Sigmoid colon (tissue), 7 donors: ENCODE data around the gene AP5S1. TPM values are rescaled to one million over a fixed set of nuclear protein-coding genes. Genes with fewer than 3 reads are reported as not detected.

Source experiments
- DNase-seq: peaks from one replicate; pipeline ENCODE4 v3.0.0-alpha.2; 2019
- H3K27ac ChIP-seq, 4 donors: fragments of 200-600 bp; sonication (generic); one replicate each; pipeline ENCODE4 v1.5.1; 2016 to 2019; ENCODE audit warnings: mild to moderate bottlenecking in 1 of 4
- H3K27me3 ChIP-seq, 3 donors: fragments of 200-600 bp; sonication (generic); one replicate each; pipeline ENCODE4 v1.5.1; 2019; ENCODE audit warnings: mild to moderate bottlenecking in 1 of 3
- H3K36me3 ChIP-seq, 4 donors: fragments of 200-600 bp; sonication (generic); one replicate each; pipeline ENCODE4 v1.5.1; 2016 to 2019
- H3K4me1 ChIP-seq, 4 donors: fragments of 200-600 bp; sonication (generic); one replicate each; pipeline ENCODE4 v1.5.1; 2017 to 2019
- H3K4me3 ChIP-seq, 4 donors: fragments of 200-600 bp; sonication (generic); one replicate each; pipeline ENCODE4 v1.5.1; 2017 to 2019; ENCODE audit warnings: mild to moderate bottlenecking in 2 of 4, moderate library complexity in 1 of 4
- H3K9me3 ChIP-seq, 4 donors: fragments of 200-600 bp in 3 of 4; sonication (generic) in 3 of 4; one replicate each; pipeline versions ENCODE4 v1.5.1 to v1.6.1; 2013 to 2019
- CTCF ChIP-seq, 4 experiments: fragments of 450-650 bp in 3 of 4; fragments of 200-600 bp in 1 of 4; IDR thresholded peaks; one replicate each; pipeline ENCODE4 v1.5.1; 2016 to 2019; ENCODE audit warnings: antibody characterized with exemption in 4 of 4, mild to moderate bottlenecking in 3 of 4, moderate library complexity in 2 of 4
- EP300 ChIP-seq, 4 donors: sonication (generic); formaldehyde crosslinking; IDR thresholded peaks; one replicate each; pipeline ENCODE4 v1.6.1; 2017; ENCODE audit warnings: antibody characterized with exemption in 4 of 4
- POLR2A ChIP-seq, 2 donors: fragments of 450-650 bp; IDR thresholded peaks; one replicate each; pipeline ENCODE4 v1.6.1; 2016; ENCODE audit warnings: antibody characterized with exemption in 2 of 2, mild to moderate bottlenecking in 2 of 2, moderate library complexity in 2 of 2
- POLR2AphosphoS5 ChIP-seq, 4 donors: sonication (generic); formaldehyde crosslinking; IDR thresholded peaks; one replicate each; pipeline ENCODE4 v1.6.1; 2017; ENCODE audit warnings: antibody characterized with exemption in 4 of 4
- WGBS, 2 donors: extraction: QIAGEN DNeasy Blood & Tissue Kit; methylation state at CpG; one replicate each; pipeline ENCODE4 v1.1.7; 2013; 5-methylcytosine and 5-hydroxymethylcytosine counted together
- intact Hi-C: fragments of 100-400 bp; cut with DNase I; formaldehyde crosslinking; loops from one replicate; pipeline ENCODE4 v1.15.1; 2023
- polyA plus RNA-seq, 3 donors: library from polyadenylated mRNA; stranded (reverse); fragments of 200-250 nt; gene quantifications; one replicate each; pipeline ENCODE4 v1.2.3, GENCODE V29; 2013
- total RNA-seq, 4 donors: library from RNA; depleted of rRNA; stranded (reverse); fragments of >200 nt; gene quantifications; one replicate each; pipeline ENCODE4 v1.1.0, GENCODE V29; 2016
- donor health status: healthy with polysubstance abuse.
- donor health status: Bipolar disorder and iron deficiency.
- donor health status: healthy.

AP5S1 gene
- total and polyA plus RNA-seq, 7 donors, result 5.4 to 14.5 (median 10.8) TPM

DNA sequence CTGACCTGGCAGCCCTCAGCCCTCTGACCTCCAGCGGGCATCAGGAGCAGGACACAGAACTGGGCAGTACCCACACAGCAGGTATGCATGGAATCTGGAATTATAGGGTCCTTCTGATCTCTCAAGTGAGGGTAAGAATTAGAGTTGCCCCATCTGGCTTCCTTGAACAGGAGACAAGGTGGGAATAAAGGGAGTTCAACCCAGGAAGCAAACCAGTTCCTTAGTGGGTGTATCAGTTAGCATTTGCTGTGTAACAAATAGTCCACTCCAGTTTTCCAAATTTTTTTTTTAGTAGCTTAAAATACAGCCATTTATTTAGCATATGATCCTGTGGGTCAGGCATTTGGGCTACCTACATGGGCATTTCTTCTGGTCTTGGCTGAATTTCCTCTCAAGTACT lies 42.0 kb downstream of the AP5S1 start:
- DNase-seq, result no peak
- Histone ChIP-seq H3K4me1 (no peaks in the 10 kb centered on the region), H3K9me3 (no peaks in the 10 kb centered on the region), H3K27me3 (no peaks in the 10 kb centered on the region), H3K27ac (no peak overlapping the region), H3K36me3 (peaks cover 67 to 98% (median 78%) of the 10 kb centered on the region in 4 donors), H3K4me3 (no peak overlapping the region)
- TF ChIP-seq POLR2A (IDR thresholded peaks at IDR 0.05) (no peak), POLR2AphosphoS5 (IDR thresholded peaks at IDR 0.05) (no peak), CTCF (IDR thresholded peaks at IDR 0.05) (no peak), EP300 (IDR thresholded peaks at IDR 0.05) (no peak)
- intact Hi-C loops, result no loop called here
- 95 to 99% methylated on average over 1 of the region's 1 CpG for WGBS, 2 donors

DNA sequence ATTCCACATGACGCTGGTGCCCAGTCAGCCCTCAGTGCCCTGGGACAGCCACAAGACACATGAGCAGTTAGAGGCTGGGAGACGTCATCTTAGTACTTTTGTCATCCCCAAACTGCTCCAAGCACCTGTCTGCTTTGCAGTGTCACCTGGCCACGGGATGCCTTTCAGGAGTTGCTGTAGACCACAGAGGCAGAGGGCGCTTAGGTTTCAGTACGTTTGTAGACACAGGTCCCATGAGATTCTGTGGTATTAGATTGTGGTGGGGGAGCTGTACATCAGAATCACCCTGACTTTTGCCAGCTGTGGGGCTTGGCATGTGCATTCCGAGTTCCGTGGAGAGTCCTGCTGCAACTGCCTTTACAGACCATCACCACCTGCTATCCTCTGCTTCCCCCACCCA lies 43.0 kb downstream of the AP5S1 start:
- TF ChIP-seq EP300 (IDR thresholded peaks at IDR 0.05) (no peak), CTCF (IDR thresholded peaks at IDR 0.05) (no peak), POLR2AphosphoS5 (IDR thresholded peaks at IDR 0.05) (no peak), POLR2A (IDR thresholded peaks at IDR 0.05) (no peak)
- H3K27me3 ChIP-seq, result no peaks in the 10 kb centered on the region
- DNase-seq, result no peak
- 74 to 93% methylated on average over 7 of the region's 7 CpGs for WGBS, 2 donors
- no peak overlapping the region for H3K27ac ChIP-seq
- H3K9me3 ChIP-seq, result no peaks in the 10 kb centered on the region
- no peaks in the 10 kb centered on the region for H3K4me1 ChIP-seq
- no peak overlapping the region for H3K4me3 ChIP-seq
- intact Hi-C loops, result no loop called here
- peaks cover 58 to 96% (median 68%) of the 10 kb centered on the region in 4 donors for H3K36me3 ChIP-seq

- DNase-seq, result no peak
- no peak overlapping the region for H3K4me3 ChIP-seq
- TF ChIP-seq POLR2A (IDR thresholded peaks at IDR 0.05) (no peak), EP300 (IDR thresholded peaks at IDR 0.05) (no peak), CTCF (IDR thresholded peaks at IDR 0.05) (no peak), POLR2AphosphoS5 (IDR thresholded peaks at IDR 0.05) (no peak)
- H3K4me1 ChIP-seq, result no peaks in the 10 kb centered on the region
- no peaks in the 10 kb centered on the region for H3K9me3 ChIP-seq
- H3K27me3 ChIP-seq, result no peaks in the 10 kb centered on the region
- H3K36me3 ChIP-seq, result peaks cover 52 to 84% (median 65%) of the 10 kb centered on the region in 4 donors
- 78 to 91% methylated on average over 5 of the region's 5 CpGs for WGBS, 2 donors
- H3K27ac ChIP-seq, result no peak overlapping the region
- intact Hi-C loops, result no loop called here
Measured at GRCh38 chr20:3864518-3864917, 44.2 kb downstream of the AP5S1 start.

- no peak for DNase-seq
- 92 to 96% methylated on average over 14 of the region's 14 CpGs for WGBS, 2 donors
Measured at GRCh38 chr20:3865152-3865886, 45.0 kb downstream of the AP5S1 start.

DNA sequence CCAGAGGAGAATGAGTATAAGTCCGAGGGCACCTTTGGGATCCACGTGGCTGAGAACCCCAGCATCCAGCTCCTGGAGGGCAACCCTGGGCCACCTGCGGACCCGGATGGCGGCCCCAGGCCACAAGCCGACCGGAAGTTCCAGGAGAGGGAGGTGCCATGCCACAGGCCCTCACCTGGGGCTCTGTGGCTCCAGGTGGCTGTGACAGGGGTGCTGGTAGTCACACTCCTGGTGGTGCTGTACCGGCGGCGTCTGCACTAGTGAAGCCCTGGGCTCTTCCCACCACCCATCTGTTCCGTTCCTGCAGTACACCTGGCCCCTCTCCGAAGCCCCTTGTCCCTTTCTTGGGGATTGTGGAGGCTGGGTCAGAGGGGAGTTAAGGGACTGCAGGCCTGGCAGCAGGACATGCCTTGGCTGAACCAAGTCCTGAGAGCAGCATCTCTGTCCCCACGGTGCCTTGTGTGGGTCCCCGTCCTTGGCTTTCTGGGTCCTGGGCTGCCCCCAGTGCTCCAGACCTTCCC lies 45.6 kb downstream of the AP5S1 start:
- Histone ChIP-seq H3K4me1 (no peaks in the 10 kb centered on the region), H3K27ac (no peak overlapping the region), H3K36me3 (peaks cover 47 to 73% (median 57%) of the 10 kb centered on the region in 4 donors), H3K9me3 (no peaks in the 10 kb centered on the region), H3K27me3 (no peaks in the 10 kb centered on the region), H3K4me3 (no peak overlapping the region)
- no peak for DNase-seq
- TF ChIP-seq POLR2A (IDR thresholded peaks at IDR 0.05) (no peak), POLR2AphosphoS5 (IDR thresholded peaks at IDR 0.05) (no peak), CTCF (IDR thresholded peaks at IDR 0.05) (no peak), EP300 (IDR thresholded peaks at IDR 0.05) (no peak)
- 93 to 95% methylated on average over 14 of the region's 14 CpGs for WGBS, 2 donors
- intact Hi-C loops, result loop anchor here (5.0 kb wide), 1 partner anchor 56 kb away; no protein-coding TSS in a partner anchor

More at GRCh38 chr20:3865152-3865886, 45.0 kb downstream of the AP5S1 start:
- Histone ChIP-seq H3K27me3 (no peaks in the 10 kb centered on the region), H3K4me3 (no peak overlapping the region), H3K36me3 (peaks cover 52 to 79% (median 63%) of the 10 kb centered on the region in 4 donors), H3K4me1 (no peaks in the 10 kb centered on the region), H3K27ac (no peak overlapping the region), H3K9me3 (no peaks in the 10 kb centered on the region)
- intact Hi-C loops, result loop anchor here (5.0 kb wide), 1 partner anchor 57 kb away; no protein-coding TSS in a partner anchor
- no peak for TF ChIP-seq POLR2A (IDR thresholded peaks at IDR 0.05)
- no peak for TF ChIP-seq EP300 (IDR thresholded peaks at IDR 0.05)
